Nephron (organoid): ENCODE data around the gene ENDOV.
"Not testable (repeated sequence)": the region's sequence is repeated elsewhere in the genome, so short reads cannot be mapped to it uniquely, and the experiment has no call there.

Experiments used
- H3K27ac Mint-ChIP-seq, 3 experiments: 2 replicates each; pipeline ENCODE4 v1.8.0; 2020; ENCODE audit warnings: mixed read lengths in 3 of 3, mild to moderate bottlenecking in 2 of 3, moderate library complexity in 1 of 3
- H3K27me3 Mint-ChIP-seq: 2 replicates; pipeline ENCODE4 v1.8.0; 2021; ENCODE audit warnings: low read depth, mild to moderate bottlenecking, moderate library complexity, mixed read lengths
- H3K36me3 Mint-ChIP-seq: 2 replicates; pipeline ENCODE4 v1.8.0; 2020; ENCODE audit warnings: low read depth, mixed read lengths
- H3K4me1 Mint-ChIP-seq: 2 replicates; pipeline ENCODE4 v1.8.0; 2020; ENCODE audit warnings: mixed read lengths
- H3K4me3 Mint-ChIP-seq, 3 experiments: 2 replicates each; pipeline ENCODE4 v1.8.0; 2020; ENCODE audit warnings: mild to moderate bottlenecking in 3 of 3, mixed read lengths in 3 of 3, moderate library complexity in 2 of 3
- H3K9me3 Mint-ChIP-seq: 2 replicates; pipeline ENCODE4 v1.8.0; 2020; ENCODE audit warnings: mixed read lengths
- TF ChIP-seq, protein P1 (sequence below), 3 experiments: fragments of 200-600 bp; sonication (generic); IDR thresholded peaks; one replicate each; pipeline ENCODE4 v1.5.0; 2021; ENCODE audit warnings: antibody characterized with exemption in 3 of 3; ENCODE audit not compliant: unreplicated experiment in 3 of 3

The ENDOV gene

DNA sequence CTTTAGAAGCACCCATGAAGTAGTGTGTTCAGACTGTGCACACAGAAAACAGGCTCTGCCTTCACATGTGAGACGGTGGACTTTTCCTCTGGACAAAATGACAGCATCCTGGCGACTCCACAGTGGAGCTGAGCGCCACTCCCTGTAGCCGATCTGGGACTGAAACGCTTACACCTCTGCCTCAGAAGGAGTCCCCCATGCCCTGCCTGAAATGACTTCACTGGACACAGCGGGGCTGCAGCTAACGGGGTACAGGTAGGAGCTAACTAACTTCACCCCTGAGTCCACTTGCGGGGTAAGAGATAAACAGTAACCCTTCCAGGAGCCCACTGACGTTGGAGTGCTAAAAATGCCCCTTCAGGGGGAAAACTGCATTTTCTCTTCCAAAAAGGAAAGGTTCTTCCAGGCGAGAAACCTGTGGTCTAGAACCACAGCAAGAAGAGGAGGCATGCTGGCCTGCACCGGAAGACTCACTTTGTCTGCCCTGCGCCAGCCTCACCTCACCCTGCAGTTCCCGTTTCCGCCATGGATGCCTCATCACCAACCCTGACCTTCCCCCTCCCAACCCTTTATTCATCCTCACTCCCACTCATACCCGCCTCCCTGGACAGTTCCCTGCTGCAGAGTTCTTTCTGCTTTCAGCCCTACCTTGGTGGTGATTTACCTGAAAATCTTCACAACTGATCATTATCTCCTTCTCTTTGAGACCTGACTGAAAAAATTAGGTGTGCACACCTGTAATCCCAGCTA is 19.4 kb upstream of the ENDOV start:
- peak overlapping the region in 2 of 3 experiments; percentile 19 to 89 for H3K27ac Mint-ChIP-seq
- TF ChIP-seq, protein P1, sequence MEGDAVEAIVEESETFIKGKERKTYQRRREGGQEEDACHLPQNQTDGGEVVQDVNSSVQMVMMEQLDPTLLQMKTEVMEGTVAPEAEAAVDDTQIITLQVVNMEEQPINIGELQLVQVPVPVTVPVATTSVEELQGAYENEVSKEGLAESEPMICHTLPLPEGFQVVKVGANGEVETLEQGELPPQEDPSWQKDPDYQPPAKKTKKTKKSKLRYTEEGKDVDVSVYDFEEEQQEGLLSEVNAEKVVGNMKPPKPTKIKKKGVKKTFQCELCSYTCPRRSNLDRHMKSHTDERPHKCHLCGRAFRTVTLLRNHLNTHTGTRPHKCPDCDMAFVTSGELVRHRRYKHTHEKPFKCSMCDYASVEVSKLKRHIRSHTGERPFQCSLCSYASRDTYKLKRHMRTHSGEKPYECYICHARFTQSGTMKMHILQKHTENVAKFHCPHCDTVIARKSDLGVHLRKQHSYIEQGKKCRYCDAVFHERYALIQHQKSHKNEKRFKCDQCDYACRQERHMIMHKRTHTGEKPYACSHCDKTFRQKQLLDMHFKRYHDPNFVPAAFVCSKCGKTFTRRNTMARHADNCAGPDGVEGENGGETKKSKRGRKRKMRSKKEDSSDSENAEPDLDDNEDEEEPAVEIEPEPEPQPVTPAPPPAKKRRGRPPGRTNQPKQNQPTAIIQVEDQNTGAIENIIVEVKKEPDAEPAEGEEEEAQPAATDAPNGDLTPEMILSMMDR (IDR thresholded peaks at IDR 0.05; ENCODE audit: unreplicated experiment in 3 of 3): no peak

GRCh38 chr17:80396157-80397033 is 18.6 kb upstream of the ENDOV start:
- peaks cover 11% of the 10 kb centered on the region for H3K36me3 Mint-ChIP-seq
- H3K4me1 Mint-ChIP-seq: peaks cover 55% of the 10 kb centered on the region
- H3K9me3 Mint-ChIP-seq: no peaks in the 10 kb centered on the region
- H3K27ac Mint-ChIP-seq: peak overlapping the region in 2 of 3 experiments; percentile 19 to 89
- TF ChIP-seq, protein P1 (IDR thresholded peaks at IDR 0.05; ENCODE audit: unreplicated experiment in 3 of 3): no peak
- peaks cover 13% of the 10 kb centered on the region for H3K27me3 Mint-ChIP-seq
- H3K4me3 Mint-ChIP-seq: no peak overlapping the region

More for the DNA sequence above, 19.4 kb upstream of the ENDOV start:
- H3K36me3 Mint-ChIP-seq: peaks cover 13% of the 10 kb centered on the region
- no peak overlapping the region for H3K4me3 Mint-ChIP-seq
- peaks cover 8% of the 10 kb centered on the region for H3K27me3 Mint-ChIP-seq
- H3K4me1 Mint-ChIP-seq: peaks cover 47% of the 10 kb centered on the region
- no peaks in the 10 kb centered on the region for H3K9me3 Mint-ChIP-seq

DNA sequence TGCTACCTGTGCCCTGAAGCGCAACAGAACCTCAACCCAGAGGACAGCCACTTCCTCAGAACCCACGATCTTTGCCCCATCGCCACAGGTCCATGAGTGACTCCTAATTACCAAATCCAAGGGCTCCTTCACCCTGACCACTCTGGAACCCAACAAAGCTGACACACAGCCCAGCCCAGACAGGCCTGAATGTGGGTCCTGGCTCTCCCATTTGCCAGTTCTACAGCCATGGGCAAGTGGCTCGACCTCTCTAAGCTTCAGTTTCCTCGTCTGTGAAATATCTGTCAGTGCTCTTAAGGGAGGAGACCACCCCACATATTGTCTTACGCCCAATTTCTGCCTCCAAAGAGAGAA is 18.0 kb upstream of the ENDOV start:
- Mint-ChIP-seq H3K4me3 (no peak overlapping the region), H3K27ac (peak overlapping the region in 1 of 3 experiments; percentile 89), H3K4me1 (peaks cover 56% of the 10 kb centered on the region), H3K36me3 (peaks cover 7% of the 10 kb centered on the region), H3K9me3 (no peaks in the 10 kb centered on the region), H3K27me3 (peaks cover 14% of the 10 kb centered on the region)
- TF ChIP-seq, protein P1 (IDR thresholded peaks at IDR 0.05; ENCODE audit: unreplicated experiment in 3 of 3): no peak

- H3K27me3 Mint-ChIP-seq: peaks cover 14% of the 10 kb centered on the region
- no peak overlapping the region for H3K4me3 Mint-ChIP-seq
- TF ChIP-seq, protein P1 (IDR thresholded peaks at IDR 0.05; ENCODE audit: unreplicated experiment in 3 of 3): no peak
- peaks cover 56% of the 10 kb centered on the region for H3K4me1 Mint-ChIP-seq
- H3K9me3 Mint-ChIP-seq: no peaks in the 10 kb centered on the region
- peak overlapping the region in 2 of 3 experiments; percentile 40 to 89 for H3K27ac Mint-ChIP-seq
- peaks cover 4% of the 10 kb centered on the region for H3K36me3 Mint-ChIP-seq
Measured at GRCh38 chr17:80397686-80398085, 17.3 kb upstream of the ENDOV start.

- Mint-ChIP-seq H3K27me3 (peaks cover 14% of the 10 kb centered on the region), H3K4me1 (peaks cover 27% of the 10 kb centered on the region), H3K27ac (peak overlapping the region; percentile 11 to 89 (median 61)), H3K4me3 (peak overlapping the region in 2 of 3 experiments; percentile 11 to 14)
- not testable (repeated sequence) for H3K36me3 Mint-ChIP-seq, H3K9me3 Mint-ChIP-seq
Measured at GRCh38 chr17:80401086-80401485, 13.9 kb upstream of the ENDOV start.

DNA sequence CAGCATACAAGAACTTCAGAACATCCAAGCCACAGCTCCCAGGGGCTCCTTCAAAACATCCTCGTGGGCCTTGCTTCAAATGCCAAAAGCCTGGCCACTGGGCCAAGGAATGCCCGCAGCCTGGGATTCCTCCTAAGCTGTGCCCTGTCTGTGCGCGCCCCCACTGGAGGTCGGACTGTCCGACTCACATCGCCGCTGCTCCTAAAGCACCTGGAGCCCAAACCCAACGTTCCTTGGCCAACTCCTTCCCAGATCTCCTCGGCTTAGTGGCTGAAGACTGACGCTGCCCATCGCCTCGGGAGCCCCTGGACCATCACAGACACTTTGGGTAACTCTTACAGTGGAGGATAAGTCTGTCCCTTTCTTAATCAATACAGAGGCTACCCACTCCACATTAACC is 12.9 kb upstream of the ENDOV start:
- H3K9me3 Mint-ChIP-seq, H3K4me3 Mint-ChIP-seq, H3K36me3 Mint-ChIP-seq, H3K27ac Mint-ChIP-seq: not testable (repeated sequence)
- Mint-ChIP-seq H3K4me1 (peaks cover 21% of the 10 kb centered on the region), H3K27me3 (peaks cover 11% of the 10 kb centered on the region)
